Neuronal stem cell (in vitro differentiated cells): ENCODE results near the gene OPTC.

Experiments used
- DNase-seq: peaks from one replicate; pipeline ENCODE4 v3.0.0-alpha.2; 2013; ENCODE audit warnings: low spot score
- H2AFZ ChIP-seq: one replicate; pipeline ENCODE4 v1.6.1; 2013; ENCODE audit warnings: mild to moderate bottlenecking, low read length, inconsistent platforms
- H2AK5ac ChIP-seq: 2 replicates; pipeline ENCODE4 v1.6.1; 2013; ENCODE audit warnings: low read depth, mild to moderate bottlenecking, inconsistent platforms, low read length, moderate library complexity, mixed read lengths
- H2BK120ac ChIP-seq: 2 replicates; pipeline ENCODE4 v1.6.1; 2013; ENCODE audit warnings: low read depth, mild to moderate bottlenecking, inconsistent platforms, low read length, moderate library complexity, mixed read lengths
- H2BK12ac ChIP-seq: one replicate; pipeline ENCODE4 v1.6.1; 2013; ENCODE audit warnings: low read length, inconsistent platforms
- H2BK15ac ChIP-seq: 2 replicates; pipeline ENCODE4 v1.6.1; 2013; ENCODE audit warnings: mild to moderate bottlenecking, low read length, inconsistent platforms, mixed read lengths
- H2BK5ac ChIP-seq: one replicate; pipeline ENCODE4 v1.6.1; 2013; ENCODE audit warnings: inconsistent platforms, mild to moderate bottlenecking, low read length, moderate library complexity
- H3K14ac ChIP-seq: one replicate; pipeline ENCODE4 v1.6.1; 2013; ENCODE audit warnings: low read length, inconsistent platforms
- H3K18ac ChIP-seq: 2 replicates; pipeline ENCODE4 v1.6.1; 2013; ENCODE audit warnings: low read length, inconsistent platforms
- H3K23ac ChIP-seq: 2 replicates; pipeline ENCODE4 v1.6.1; 2013; ENCODE audit warnings: low read depth, mild to moderate bottlenecking, mixed read lengths, low read length, inconsistent platforms; ENCODE audit not compliant: poor library complexity
- H3K27ac ChIP-seq: replicated peaks from 3 replicates; pipeline ENCODE4 v1.5.1; 2013; ENCODE audit warnings: low read length, inconsistent platforms
- H3K27me3 ChIP-seq, 3 experiments: 2 replicates each; pipeline ENCODE4 v1.6.1; 2013; ENCODE audit warnings: low read length in 3 of 3, mild to moderate bottlenecking in 2 of 3, inconsistent platforms in 1 of 3, low read depth in 1 of 3, mixed read lengths in 1 of 3, moderate library complexity in 1 of 3; ENCODE audit not compliant: control insufficient read depth in 3 of 3, insufficient read depth in 3 of 3
- H3K36me3 ChIP-seq, 2 donors: replicated peaks in 1 of 2; 2 replicates each; pipeline ENCODE4 v1.6.1; 2013; ENCODE audit warnings: low read length in 2 of 2; ENCODE audit not compliant: control insufficient read depth in 2 of 2, insufficient read depth in 2 of 2
- H3K4ac ChIP-seq: 2 replicates; pipeline ENCODE4 v1.6.1; 2013; ENCODE audit warnings: inconsistent platforms, mild to moderate bottlenecking, low read length, moderate library complexity
- H3K4me1 ChIP-seq, 2 donors: 1 replicate in 1 of 2; 2 replicates in 1 of 2; pipeline ENCODE4 v1.6.1; 2013; ENCODE audit warnings: low read length in 2 of 2, low read depth in 1 of 2; ENCODE audit not compliant: control insufficient read depth in 2 of 2, insufficient read depth in 1 of 2
- H3K4me2 ChIP-seq: one replicate; pipeline ENCODE4 v1.6.1; 2013; ENCODE audit warnings: mild to moderate bottlenecking, low read length, inconsistent platforms; ENCODE audit not compliant: insufficient read depth, poor library complexity, severe bottlenecking
- H3K4me3 ChIP-seq, 2 donors: 2 replicates each; pipeline ENCODE4 v1.5.1; 2013; ENCODE audit warnings: low read length in 2 of 2, mild to moderate bottlenecking in 2 of 2, inconsistent platforms in 1 of 2, moderate library complexity in 1 of 2
- H3K79me1 ChIP-seq: one replicate; pipeline ENCODE4 v1.6.1; 2013; ENCODE audit warnings: low read depth, mild to moderate bottlenecking, inconsistent platforms, low read length, moderate library complexity
- H3K9ac ChIP-seq: one replicate; pipeline ENCODE4 v1.6.1; 2013; ENCODE audit warnings: mild to moderate bottlenecking, low read depth, low read length, inconsistent platforms; ENCODE audit not compliant: poor library complexity
- H3K9me3 ChIP-seq, 2 donors: replicated peaks in 1 of 2; 2 replicates each; pipeline versions ENCODE3 to v1.6.1; 2013; ENCODE audit warnings: low read length in 2 of 2, mild to moderate bottlenecking in 2 of 2, inconsistent platforms in 1 of 2, low read depth in 1 of 2, mixed read lengths in 1 of 2, moderate library complexity in 1 of 2; ENCODE audit not compliant: control insufficient read depth in 2 of 2, insufficient read depth in 1 of 2
- H4K8ac ChIP-seq: one replicate; pipeline ENCODE4 v1.6.1; 2013; ENCODE audit warnings: low read depth, mild to moderate bottlenecking, inconsistent platforms, low read length, moderate library complexity
- H4K91ac ChIP-seq: one replicate; pipeline ENCODE4 v1.6.1; 2013; ENCODE audit warnings: low read length, low read depth, mild to moderate bottlenecking, inconsistent platforms; ENCODE audit not compliant: poor library complexity
- WGBS, 2 donors: extraction: QIAGEN DNeasy Blood & Tissue Kit; methylation state at CpG; one replicate each; pipeline ENCODE4 v1.1.7; 2013; ENCODE audit warnings: missing lambda C conversion rate in 2 of 2, mixed read lengths in 1 of 2; ENCODE audit not compliant: insufficient read length in 2 of 2, insufficient replicate concordance in 1 of 2; ENCODE audit errors: extremely low coverage in 2 of 2; 5-methylcytosine and 5-hydroxymethylcytosine counted together

The OPTC gene

GRCh38 chr1:203505526-203506204 is 11.7 kb downstream of the OPTC start:
- no peak overlapping the region for H3K4ac ChIP-seq
- H3K18ac ChIP-seq, result peak overlapping the region; percentile 51
- peak overlapping the region; percentile 64 for H2BK15ac ChIP-seq
- H2AK5ac ChIP-seq, result peak overlapping the region; percentile 30
- H2AFZ ChIP-seq, result no peak overlapping the region
- H2BK12ac ChIP-seq, result no peak overlapping the region
- no peak overlapping the region for H3K14ac ChIP-seq
- H3K9me3 ChIP-seq, result no peaks in the 10 kb centered on the region
- no peaks in the 10 kb centered on the region for H3K79me1 ChIP-seq
- no peak for DNase-seq
- H3K27ac ChIP-seq, result no peak overlapping the region
- no peak overlapping the region for H2BK5ac ChIP-seq
- no peak overlapping the region for H3K4me2 ChIP-seq
- no CpG with 5 or more reads among the region's 8 CpGs for WGBS, 2 donors
- H3K36me3 ChIP-seq, result no peaks in the 10 kb centered on the region
- H4K91ac ChIP-seq, result no peak overlapping the region
- no peak overlapping the region for H3K9ac ChIP-seq
- no peak overlapping the region for H3K23ac ChIP-seq
- no peak overlapping the region for H3K4me3 ChIP-seq
- H3K27me3 ChIP-seq, result peaks cover 0 to 12% (median 0%) of the 10 kb centered on the region in 3 experiments
- no peak overlapping the region for H2BK120ac ChIP-seq
- H4K8ac ChIP-seq, result no peak overlapping the region
- peaks cover 21 to 26% of the 10 kb centered on the region in 2 donors for H3K4me1 ChIP-seq

- Histone ChIP-seq H3K4me1 (peaks cover 26 to 29% of the 10 kb centered on the region in 2 donors), H3K79me1 (no peaks in the 10 kb centered on the region), H3K36me3 (no peaks in the 10 kb centered on the region), H2BK12ac (no peak overlapping the region), H2BK120ac (no peak overlapping the region), H3K4me2 (no peak overlapping the region), H3K27me3 (peaks cover 0 to 12% (median 0%) of the 10 kb centered on the region in 3 experiments), H3K14ac (peak overlapping the region; percentile 73), H4K91ac (peak overlapping the region; percentile 77), H3K27ac (no peak overlapping the region), H3K9ac (peak overlapping the region; percentile 21), H2BK15ac (peak overlapping the region; percentile 72), H4K8ac (no peak overlapping the region), H3K4ac (no peak overlapping the region), H2AK5ac (no peak overlapping the region), H3K18ac (peak overlapping the region; percentile 80), H2BK5ac (no peak overlapping the region), H3K9me3 (no peaks in the 10 kb centered on the region), H3K23ac (no peak overlapping the region), H2AFZ (peak overlapping the region; percentile 69), H3K4me3 (no peak overlapping the region)
- no CpG with 5 or more reads among the region's 6 CpGs for WGBS, 2 donors
- no peak for DNase-seq
These were observed 13.1 kb downstream of the OPTC start for GRCh38 chr1:203506858-203507626.

- WGBS, 2 donors, result no CpG with 5 or more reads among the region's 1 CpG
- Histone ChIP-seq H3K9me3 (no peaks in the 10 kb centered on the region), H2BK15ac (no peak overlapping the region)
These were observed 13.8 kb downstream of the OPTC start for GRCh38 chr1:203507759-203508158.

GRCh38 chr1:203508463-203509073 is 14.6 kb downstream of the OPTC start:
- Histone ChIP-seq H2BK120ac (no peak overlapping the region), H2BK15ac (no peak overlapping the region), H3K4ac (no peak overlapping the region), H3K27ac (no peak overlapping the region), H2AK5ac (no peak overlapping the region), H3K4me2 (no peak overlapping the region), H2BK5ac (no peak overlapping the region), H4K8ac (no peak overlapping the region), H3K9ac (no peak overlapping the region), H3K4me3 (peak overlapping the region in 1 of 2 donors; percentile 2), H3K79me1 (no peaks in the 10 kb centered on the region), H2BK12ac (no peak overlapping the region), H3K9me3 (no peaks in the 10 kb centered on the region), H4K91ac (no peak overlapping the region), H3K18ac (no peak overlapping the region), H3K27me3 (no peaks in the 10 kb centered on the region), H3K23ac (no peak overlapping the region), H3K4me1 (peaks cover 38 to 43% of the 10 kb centered on the region in 2 donors), H3K36me3 (no peaks in the 10 kb centered on the region), H2AFZ (peak overlapping the region; percentile 93), H3K14ac (no peak overlapping the region)
- WGBS, 2 donors, result no CpG with 5 or more reads among the region's 10 CpGs
- DNase-seq, result no peak

More at GRCh38 chr1:203507759-203508158, 13.8 kb downstream of the OPTC start:
- H2AK5ac ChIP-seq, result no peak overlapping the region
- no peak overlapping the region for H3K4ac ChIP-seq
- no peak for DNase-seq
- no peak overlapping the region for H3K14ac ChIP-seq
- H2BK120ac ChIP-seq, result no peak overlapping the region
- H3K4me2 ChIP-seq, result no peak overlapping the region
- no peaks in the 10 kb centered on the region for H3K79me1 ChIP-seq
- no peak overlapping the region for H4K8ac ChIP-seq
- no peak overlapping the region for H3K4me3 ChIP-seq
- no peak overlapping the region for H3K18ac ChIP-seq
- peaks cover 0 to 7% (median 0%) of the 10 kb centered on the region in 3 experiments for H3K27me3 ChIP-seq
- no peak overlapping the region for H2BK5ac ChIP-seq
- H4K91ac ChIP-seq, result no peak overlapping the region
- H3K4me1 ChIP-seq, result peaks cover 30 to 35% of the 10 kb centered on the region in 2 donors
- no peak overlapping the region for H3K23ac ChIP-seq
- H3K36me3 ChIP-seq, result no peaks in the 10 kb centered on the region
- no peak overlapping the region for H3K9ac ChIP-seq
- H2BK12ac ChIP-seq, result no peak overlapping the region
- H3K27ac ChIP-seq, result no peak overlapping the region
- peak overlapping the region; percentile 93 for H2AFZ ChIP-seq
